ENCODE measurements around the gene EEF2.
A peak's percentile ranks its signal among the peaks of the same experiment; 100 is the strongest.
"Not testable (repeated sequence)": the region's sequence is repeated elsewhere in the genome, so short reads cannot be mapped to it uniquely, and the experiment has no call there.

The EEF2 gene

GRCh38 chr19:4014541-4015491 lies 29.6 kb upstream of the EEF2 start:
- no peak for DNase-seq

GRCh38 chr19:4013886-4014540 lies 28.8 kb upstream of the EEF2 start:
- no peak for DNase-seq

GRCh38 chr19:4012975-4013634 lies 27.8 kb upstream of the EEF2 start:
- no peak for DNase-seq

- DNase-seq: no peak
Observed at GRCh38 chr19:4012092-4012974, 27.1 kb upstream of the EEF2 start.

- DNase-seq: not testable (repeated sequence)
Observed at GRCh38 chr19:4011430-4011829, 26.2 kb upstream of the EEF2 start.

GRCh38 chr19:4010808-4011110 lies 25.5 kb upstream of the EEF2 start:
- DNase-seq: no peak

GRCh38 chr19:4009990-4010807 lies 24.9 kb upstream of the EEF2 start:
- DNase-seq: no peak

GRCh38 chr19:4007836-4008539 lies 22.7 kb upstream of the EEF2 start:
- DNase-seq: no peak

- peak; percentile 97 for DNase-seq
Observed at GRCh38 chr19:4007021-4007835, 22.0 kb upstream of the EEF2 start, which contains the start of gene PIAS4. TSS of gene PIAS4 (plus strand) at chr19:4007736. CDS start at chr19:4007761, 25 bp downstream.

- not testable (repeated sequence) for DNase-seq
Observed at GRCh38 chr19:4005436-4005835, 20.2 kb upstream of the EEF2 start.

GRCh38 chr19:4000798-4001197 lies 15.5 kb upstream of the EEF2 start:
- not testable (repeated sequence) for DNase-seq

GRCh38 chr19:3998667-3999412 lies 13.6 kb upstream of the EEF2 start:
- DNase-seq: not testable (repeated sequence)

- no peak for DNase-seq
Observed at GRCh38 chr19:3995607-3996006, 10.3 kb upstream of the EEF2 start.

GRCh38 chr19:3990815-3991117 lies 5.5 kb upstream of the EEF2 start:
- DNase-seq: no peak

- DNase-seq: peak; percentile 89
Observed at GRCh38 chr19:3987619-3988371, 2.5 kb upstream of the EEF2 start.

GRCh38 chr19:3986260-3987041 lies 1.2 kb upstream of the EEF2 start:
- DNase-seq: peak; percentile 69

GRCh38 chr19:3985643-3986259 lies 488 bp upstream of the EEF2 start:
- DNase-seq: no peak

- DNase-seq: no peak
Observed at GRCh38 chr19:3984584-3984907, 717 bp downstream of the EEF2 start.

All from activated gamma-delta T cell treated with Interleukin-2 at 50 U/mL for 16 hours (primary cell).